GM21786 (cell line): ENCODE measurements around the gene DUSP23.

ENCODE experiments used
- ATAC-seq: cut with Tn5 transposase; IDR thresholded peaks from one replicate; pipeline ENCODE4 v1.9.1; 2021; ENCODE audit not compliant: unreplicated experiment

DUSP23 gene

DNA sequence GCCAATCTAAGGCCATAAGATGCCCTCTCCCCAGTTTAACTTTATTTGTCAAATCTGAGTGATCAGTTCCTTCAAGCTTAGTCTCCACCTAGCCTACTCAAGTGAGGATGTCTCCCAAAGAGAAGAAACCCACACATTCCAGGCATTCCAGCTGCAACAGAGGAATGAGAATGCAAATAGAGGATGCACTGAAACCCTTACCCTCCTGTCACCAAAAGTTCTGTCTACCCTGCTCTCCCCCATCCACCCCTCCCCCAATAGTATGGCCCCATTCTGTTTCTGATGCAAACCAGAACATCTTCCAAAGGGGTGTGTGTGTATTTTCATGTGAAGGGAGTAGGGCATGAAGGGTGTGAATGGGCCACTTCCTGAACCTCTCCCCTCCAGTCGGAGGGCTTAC is 3.0 kb downstream of the DUSP23 start:
- no peak for ATAC-seq

- no peak for ATAC-seq
Measured at GRCh38 chr1:159786465-159786864, 5.7 kb downstream of the DUSP23 start.

- ATAC-seq = no peak
Measured at GRCh38 chr1:159786966-159787365, 6.2 kb downstream of the DUSP23 start.

- ATAC-seq = no peak
Measured at GRCh38 chr1:159790237-159790917, 9.6 kb downstream of the DUSP23 start.

GRCh38 chr1:159791031-159791430 is 10.3 kb downstream of the DUSP23 start:
- no peak for ATAC-seq

DNA sequence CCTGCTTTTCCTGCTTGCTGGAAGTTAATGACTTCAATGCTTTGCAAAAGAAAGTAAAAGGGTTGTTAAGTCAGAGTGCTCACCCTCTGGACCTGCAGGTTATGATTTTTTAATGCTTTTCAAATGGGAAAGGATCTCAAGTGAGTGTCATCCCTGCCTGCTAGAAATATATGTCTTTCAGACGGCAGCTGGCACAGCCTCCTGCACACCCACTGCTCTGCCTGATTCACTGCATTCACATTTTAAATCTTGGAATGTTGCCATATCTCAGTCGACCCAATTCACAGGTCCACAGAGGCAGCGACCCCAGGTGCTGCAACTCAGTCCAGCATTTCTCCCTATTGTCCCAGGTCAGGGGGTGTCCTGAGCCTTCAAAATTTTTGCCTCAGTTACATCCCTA is 10.7 kb downstream of the DUSP23 start:
- no peak for ATAC-seq

- ATAC-seq = no peak
Measured at GRCh38 chr1:159795534-159795933, 14.8 kb downstream of the DUSP23 start.

GRCh38 chr1:159798893-159799292 is 18.1 kb downstream of the DUSP23 start:
- no peak for ATAC-seq

GRCh38 chr1:159799446-159799985 is 18.8 kb downstream of the DUSP23 start:
- ATAC-seq = no peak

- no peak for ATAC-seq
Measured at GRCh38 chr1:159800177-159800930, 19.6 kb downstream of the DUSP23 start.

DNA sequence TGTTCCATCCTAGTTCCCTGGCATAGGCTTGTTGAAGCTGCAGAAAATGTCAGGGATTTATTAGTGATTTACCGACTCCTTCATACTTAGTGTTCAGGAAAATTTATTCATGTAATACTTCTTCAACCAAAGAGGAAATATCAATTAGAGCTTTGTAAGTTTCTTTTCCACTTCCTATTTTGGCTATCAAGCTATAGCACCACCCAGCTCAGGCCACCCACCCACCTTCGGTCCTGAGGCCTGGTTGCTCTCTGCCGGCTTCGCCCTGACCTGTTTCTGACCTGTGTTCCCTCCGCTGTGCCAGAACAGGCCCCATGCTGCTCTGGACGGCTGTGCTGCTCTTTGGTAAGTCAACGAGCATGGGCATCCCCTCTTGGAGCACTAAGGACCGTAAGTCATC is 21.3 kb downstream of the DUSP23 start, which contains the start of gene FCRL6:
Gene FCRL6 (plus strand): TSS at position 250 of the 400 bp plus-strand sequence. CDS start 65 bp downstream, at position 315.
- no peak for ATAC-seq

- no peak for ATAC-seq
Measured at GRCh38 chr1:159803956-159804689, 23.4 kb downstream of the DUSP23 start.

DNA sequence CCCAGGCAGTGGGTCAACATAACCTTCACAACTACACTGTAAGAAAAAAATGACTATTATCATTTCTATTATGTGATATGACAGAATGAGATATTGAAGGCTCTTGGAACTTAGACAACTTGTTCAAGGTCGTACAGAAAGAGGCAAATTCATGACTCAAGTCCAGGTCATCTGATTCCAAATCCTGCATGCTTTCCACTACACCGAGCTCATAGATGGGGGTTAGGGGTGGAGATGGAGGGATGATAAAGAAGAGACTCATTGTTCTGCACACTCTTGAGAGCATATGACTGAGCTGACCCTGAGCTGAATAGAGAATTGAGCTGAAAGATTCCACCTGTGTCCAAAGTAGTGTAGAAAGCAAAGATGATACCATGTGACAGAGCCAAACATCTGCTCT is 24.2 kb downstream of the DUSP23 start:
- ATAC-seq = no peak

DNA sequence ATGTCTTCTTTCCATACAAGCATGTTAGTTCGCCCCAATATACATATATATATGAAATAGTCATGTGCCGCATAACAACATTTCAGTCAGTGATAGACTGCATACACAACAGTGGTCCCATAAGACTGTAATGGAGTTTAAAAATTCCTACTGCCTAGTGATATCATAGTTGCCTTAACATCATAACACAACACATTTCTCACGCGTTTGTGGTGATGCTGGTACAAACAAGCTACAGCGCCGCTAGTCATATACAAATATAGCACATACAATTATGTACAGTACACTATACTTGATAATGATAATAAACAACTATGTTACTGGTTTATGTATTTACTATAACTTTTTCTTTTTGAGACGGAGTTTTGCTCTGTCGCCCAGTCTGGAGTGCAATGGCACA is 35.2 kb downstream of the DUSP23 start:
- no peak for ATAC-seq

- ATAC-seq = no peak
Measured at GRCh38 chr1:159817276-159818041, 36.7 kb downstream of the DUSP23 start.

GRCh38 chr1:159821171-159821867 is 40.6 kb downstream of the DUSP23 start:
- ATAC-seq = peak; percentile 75

DNA sequence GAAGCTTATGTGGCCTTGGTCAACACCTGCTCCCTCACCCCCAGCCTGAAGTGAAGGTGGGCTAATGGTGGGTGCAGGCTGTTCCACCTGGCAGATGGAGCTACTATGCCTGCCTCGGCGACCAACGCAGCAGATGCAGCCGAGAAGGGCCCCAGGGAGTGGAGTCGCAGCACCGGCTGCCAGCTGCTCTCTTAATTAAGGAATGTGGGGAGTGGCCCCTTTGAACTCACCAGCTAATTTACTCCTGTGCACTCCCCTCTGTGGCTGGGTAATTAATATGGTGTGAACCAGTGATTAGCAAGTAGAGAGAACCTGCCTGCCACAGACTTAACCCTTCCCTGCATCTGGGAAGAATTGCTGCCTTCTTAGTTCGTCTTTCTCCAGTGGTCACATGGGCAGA is 42.6 kb downstream of the DUSP23 start:
- no peak for ATAC-seq

DNA sequence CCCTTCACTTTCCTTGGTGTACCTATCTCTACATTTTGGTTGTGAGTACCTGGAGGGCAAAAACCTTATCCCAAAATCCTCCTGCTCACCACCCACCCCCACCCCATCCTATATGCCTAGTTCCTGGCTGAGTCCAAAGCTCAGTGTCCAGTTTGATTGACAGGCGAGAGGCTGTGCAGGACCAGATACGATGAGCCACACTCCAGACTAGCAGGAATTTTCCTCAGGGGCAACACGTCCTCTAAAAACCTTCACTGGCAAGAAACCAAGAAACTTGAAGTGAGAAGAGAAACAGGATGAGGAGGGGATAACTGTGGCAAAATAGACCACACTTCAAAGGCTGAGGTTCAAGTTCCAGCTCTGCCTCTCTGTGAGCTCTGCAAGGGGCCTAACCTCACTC is 44.8 kb downstream of the DUSP23 start:
- no peak for ATAC-seq

DNA sequence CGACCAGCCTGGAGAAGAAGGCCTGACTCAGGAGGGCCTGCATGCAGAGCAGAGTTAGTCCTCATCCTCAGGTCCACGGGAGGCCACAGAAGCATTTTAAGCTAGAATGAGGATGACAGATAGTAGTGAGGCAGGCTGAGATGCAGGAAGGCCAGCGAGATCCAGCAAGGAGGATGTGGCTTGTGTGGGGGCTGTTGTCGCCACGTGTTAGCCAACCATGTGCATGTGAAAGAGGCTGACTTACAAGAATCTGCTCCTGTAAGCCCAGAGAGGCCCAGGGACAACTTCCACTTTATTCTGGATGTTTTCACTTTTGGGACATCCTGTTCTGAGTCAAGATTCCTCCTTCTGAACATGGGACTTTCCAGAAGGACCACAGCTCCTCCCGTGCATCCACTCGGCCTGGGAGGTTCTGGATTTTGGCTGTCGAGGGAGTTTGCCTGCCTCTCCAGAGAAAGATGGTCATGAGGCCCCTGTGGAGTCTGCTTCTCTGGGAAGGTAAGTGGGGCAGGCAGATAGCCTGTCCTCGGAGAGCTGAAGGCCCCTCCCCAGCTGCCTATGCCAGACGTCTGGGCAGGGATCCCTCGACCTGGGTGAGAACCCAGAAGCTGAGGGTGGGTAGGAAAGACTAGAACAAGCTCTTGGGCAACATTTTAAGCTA is 45.8 kb downstream of the DUSP23 start, which contains the start of gene SLAMF8:
Gene SLAMF8 (plus strand): TSS at position 433 of the 661 bp plus-strand sequence. CDS start 26 bp downstream, at position 459.
- no peak for ATAC-seq

DNA sequence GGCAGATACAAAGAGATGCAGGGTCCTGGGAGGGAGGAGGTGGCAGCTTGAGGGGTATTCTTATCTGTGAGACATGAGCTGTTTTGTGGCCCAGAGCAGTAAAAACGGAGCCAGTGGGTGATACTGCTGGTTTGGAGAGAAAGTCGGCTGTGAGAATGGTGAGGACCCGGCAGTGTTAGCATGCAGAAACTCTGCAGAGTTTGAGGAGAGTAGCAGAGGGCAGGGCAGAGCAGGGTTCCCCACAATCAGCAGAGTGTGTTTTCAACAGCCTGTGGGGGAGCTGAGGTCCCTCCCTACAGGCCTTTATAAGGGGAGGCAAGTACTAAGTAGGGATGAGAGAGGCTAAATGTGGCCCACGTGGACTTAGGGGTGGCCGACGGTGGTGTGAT is 46.3 kb downstream of the DUSP23 start:
- ATAC-seq = no peak
